Mammary epithelial cell (primary cell): ENCODE measurements around the gene KAT8.

Experiments used
- EZH2 ChIP-seq: IDR thresholded peaks from 2 replicates; pipeline ENCODE4 v1.6.1; 2012; ENCODE audit warnings: low read length, inconsistent platforms, borderline replicate concordance
- TF ChIP-seq, protein P1 (sequence below), 2 donors: IDR thresholded peaks in 1 of 2; conservative IDR thresholded peaks in 1 of 2; 2 replicates each; pipeline ENCODE4 v1.5.1; 2011 to 2012; ENCODE audit warnings: inconsistent platforms in 2 of 2, low read length in 2 of 2, mild to moderate bottlenecking in 2 of 2, control low read depth in 1 of 2, low read depth in 1 of 2; ENCODE audit not compliant: insufficient read depth in 1 of 2; ENCODE audit errors: extremely low read depth in 1 of 2

DNA sequence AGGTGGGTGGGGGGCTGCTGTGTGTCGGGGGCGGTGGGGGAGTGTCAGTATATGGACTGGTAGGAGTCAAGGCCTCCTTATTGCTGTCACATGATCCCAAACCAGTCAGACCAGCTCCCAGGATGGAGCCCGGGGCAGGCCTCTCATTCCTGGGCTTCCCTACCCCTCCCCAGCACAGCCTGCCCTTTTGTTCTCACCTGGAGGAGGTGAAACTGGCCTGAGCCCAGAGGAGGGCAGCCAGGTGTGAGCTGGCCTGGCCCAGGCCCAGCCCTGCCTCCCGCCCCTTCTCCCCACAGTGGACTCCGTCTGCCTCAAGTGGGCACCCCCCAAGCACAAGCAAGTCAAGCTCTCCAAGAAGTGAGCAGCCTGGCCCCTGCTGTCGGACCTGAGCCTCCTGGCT is 13.4 kb downstream of the KAT8 start:
- TF ChIP-seq EZH2 = no peak
- TF ChIP-seq, protein P1, sequence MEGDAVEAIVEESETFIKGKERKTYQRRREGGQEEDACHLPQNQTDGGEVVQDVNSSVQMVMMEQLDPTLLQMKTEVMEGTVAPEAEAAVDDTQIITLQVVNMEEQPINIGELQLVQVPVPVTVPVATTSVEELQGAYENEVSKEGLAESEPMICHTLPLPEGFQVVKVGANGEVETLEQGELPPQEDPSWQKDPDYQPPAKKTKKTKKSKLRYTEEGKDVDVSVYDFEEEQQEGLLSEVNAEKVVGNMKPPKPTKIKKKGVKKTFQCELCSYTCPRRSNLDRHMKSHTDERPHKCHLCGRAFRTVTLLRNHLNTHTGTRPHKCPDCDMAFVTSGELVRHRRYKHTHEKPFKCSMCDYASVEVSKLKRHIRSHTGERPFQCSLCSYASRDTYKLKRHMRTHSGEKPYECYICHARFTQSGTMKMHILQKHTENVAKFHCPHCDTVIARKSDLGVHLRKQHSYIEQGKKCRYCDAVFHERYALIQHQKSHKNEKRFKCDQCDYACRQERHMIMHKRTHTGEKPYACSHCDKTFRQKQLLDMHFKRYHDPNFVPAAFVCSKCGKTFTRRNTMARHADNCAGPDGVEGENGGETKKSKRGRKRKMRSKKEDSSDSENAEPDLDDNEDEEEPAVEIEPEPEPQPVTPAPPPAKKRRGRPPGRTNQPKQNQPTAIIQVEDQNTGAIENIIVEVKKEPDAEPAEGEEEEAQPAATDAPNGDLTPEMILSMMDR (conservative IDR thresholded peaks at IDR 0.05 in 1 of 2, IDR thresholded peaks at IDR 0.05 in 1 of 2; ENCODE audit: extremely low read depth in 1 of 2, insufficient read depth in 1 of 2, low read depth in 1 of 2, low read length in 2 of 2) = peak in 1 of 2 donors; percentile 11
